H1 (cell line): ENCODE data around the gene MGAT5. TPM values are rescaled to one million over a fixed set of nuclear protein-coding genes. Genes with fewer than 3 reads are reported as not detected.

Source experiments
- CTCF ChIA-PET: fragments of 300-600 bp; sonication (Branson Sonifier 250); formaldehyde crosslinking; loops from one replicate; lab custom pipeline; 2021; ENCODE audit not compliant: partially characterized antibody; lab: Charles Lee
- POLR2A ChIA-PET: fragments of 300-600 bp; sonication (Branson Sonifier 250); formaldehyde crosslinking; loops from one replicate; lab custom pipeline; 2021; ENCODE audit warnings: inconsistent platforms; ENCODE audit not compliant: partially characterized antibody; lab: Charles Lee
- DNase-seq, 2 experiments: peaks; one replicate each; pipeline versions ENCODE4 v3.0.0 to v3.0.0-alpha.2; 2010 to 2022; ENCODE audit warnings: low spot score in 2 of 2, low read depth in 1 of 2, mixed read lengths in 1 of 2
- FAIRE-seq: peaks from 2 replicates; lab custom pipeline; 2011; peaks lifted over from hg19 to GRCh38; lab: Jason Lieb, UNC
- H2AFZ ChIP-seq: 2 replicates; pipeline ENCODE4 v1.8.1; 2012; ENCODE audit warnings: low read length, inconsistent platforms
- H2AK5ac ChIP-seq: 2 replicates; pipeline ENCODE4 v1.6.1; 2013; ENCODE audit warnings: low read depth, low read length
- H2BK120ac ChIP-seq: replicated peaks from 2 replicates; pipeline ENCODE3; 2013; ENCODE audit warnings: low read depth, low read length, inconsistent platforms
- H2BK12ac ChIP-seq: 2 replicates; pipeline ENCODE4 v1.6.1; 2013; ENCODE audit warnings: low read depth, low read length
- H2BK15ac ChIP-seq: 2 replicates; pipeline ENCODE4 v1.6.1; 2013; ENCODE audit warnings: low read length
- H2BK20ac ChIP-seq: 2 replicates; pipeline ENCODE4 v1.6.1; 2013; ENCODE audit warnings: low read length
- H2BK5ac ChIP-seq: 2 replicates; pipeline ENCODE4 v1.6.1; 2013; ENCODE audit warnings: low read depth, low read length
- H3K14ac ChIP-seq: 2 replicates; pipeline ENCODE4 v1.6.1; 2013; ENCODE audit warnings: inconsistent platforms; ENCODE audit not compliant: insufficient read length
- H3K18ac ChIP-seq: 2 replicates; pipeline ENCODE4 v1.6.1; 2013; ENCODE audit warnings: low read length; ENCODE audit errors: extremely low read depth
- H3K23ac ChIP-seq: 2 replicates; pipeline ENCODE4 v1.6.1; 2013; ENCODE audit warnings: inconsistent platforms; ENCODE audit not compliant: insufficient read length
- H3K23me2 ChIP-seq: 2 replicates; pipeline ENCODE4 v1.6.1; 2013; ENCODE audit warnings: low read depth, low read length
- H3K27ac ChIP-seq: 2 replicates; pipeline ENCODE4 v1.6.1; 2011; ENCODE audit warnings: low read depth, low read length, inconsistent platforms
- H3K27me3 ChIP-seq, 4 experiments: replicated peaks in 1 of 4; 1 replicate in 1 of 4; 2 replicates in 3 of 4; pipeline versions ENCODE4 v1.6.1 to v1.8.1; 2011 to 2013; ENCODE audit warnings: low read length in 3 of 4, mild to moderate bottlenecking in 3 of 4, inconsistent platforms in 2 of 4, mixed read lengths in 2 of 4, moderate library complexity in 1 of 4; ENCODE audit not compliant: control insufficient read depth in 3 of 4, insufficient read depth in 3 of 4; ENCODE audit errors: extremely low read depth in 1 of 4
- H3K36me3 ChIP-seq, 4 experiments: 2 replicates each; pipeline versions ENCODE4 v1.6.1 to v1.8.1; 2011 to 2013; ENCODE audit warnings: mild to moderate bottlenecking in 4 of 4, low read length in 3 of 4, moderate library complexity in 2 of 4, control low read depth in 1 of 4, inconsistent platforms in 1 of 4; ENCODE audit not compliant: insufficient read depth in 4 of 4, control insufficient read depth in 2 of 4
- H3K4ac ChIP-seq: replicated peaks from 2 replicates; pipeline ENCODE3; 2013; ENCODE audit warnings: low read length, low read depth, mixed read lengths, inconsistent platforms; ENCODE audit not compliant: insufficient read length
- H3K4me1 ChIP-seq, 4 experiments: replicated peaks in 1 of 4; 1 replicate in 1 of 4; 2 replicates in 3 of 4; pipeline versions ENCODE4 v1.6.1 to v1.8.1; 2011 to 2013; ENCODE audit warnings: low read length in 3 of 4, inconsistent platforms in 2 of 4, mixed read lengths in 1 of 4; ENCODE audit not compliant: insufficient read depth in 4 of 4, control insufficient read depth in 3 of 4
- H3K4me2 ChIP-seq, 2 experiments: 2 replicates each; pipeline versions ENCODE4 v1.6.1 to v1.8.1; 2011 to 2013; ENCODE audit warnings: low read depth in 2 of 2, low read length in 2 of 2, control low read depth in 1 of 2, inconsistent platforms in 1 of 2, mild to moderate bottlenecking in 1 of 2; ENCODE audit not compliant: insufficient read depth in 1 of 2
- H3K4me3 ChIP-seq, 4 experiments: fragments of 200-600, 300-600 bp in 1 of 4; sonication (generic), shearing (Covaris generic), sonication (Bioruptor Twin) in 1 of 4; 2 replicates each; pipeline versions ENCODE4 v1.5.1 to v1.8.1; 2011 to 2016; ENCODE audit warnings: low read length in 4 of 4, low read depth in 3 of 4, control low read depth in 2 of 4, inconsistent platforms in 2 of 4, mild to moderate bottlenecking in 2 of 4, mixed read lengths in 1 of 4, moderate library complexity in 1 of 4; ENCODE audit not compliant: insufficient read depth in 2 of 4; ENCODE audit errors: extremely low read depth in 1 of 4
- H3K56ac ChIP-seq: replicated peaks from 2 replicates; pipeline ENCODE3; 2013; ENCODE audit warnings: low read depth, mild to moderate bottlenecking, mixed read lengths, low read length, inconsistent platforms; ENCODE audit not compliant: insufficient read length
- H3K79me1 ChIP-seq: 2 replicates; pipeline ENCODE4 v1.6.1; 2013; ENCODE audit warnings: low read depth, low read length, control low read depth
- H3K79me2 ChIP-seq, 2 experiments: 2 replicates each; pipeline versions ENCODE4 v1.6.1 to v1.8.1; 2012 to 2013; ENCODE audit warnings: low read length in 2 of 2, mild to moderate bottlenecking in 2 of 2, inconsistent platforms in 1 of 2; ENCODE audit not compliant: insufficient read depth in 2 of 2, control insufficient read depth in 1 of 2
- H3K9ac ChIP-seq, 4 experiments: replicated peaks in 1 of 4; 1 replicate in 1 of 4; 2 replicates in 3 of 4; pipeline versions ENCODE4 v1.6.1 to v1.8.1; 2011 to 2013; ENCODE audit warnings: low read depth in 3 of 4, low read length in 3 of 4, control low read depth in 2 of 4, mild to moderate bottlenecking in 2 of 4, moderate library complexity in 2 of 4, inconsistent platforms in 1 of 4; ENCODE audit errors: extremely low read depth in 1 of 4
- H3K9me3 ChIP-seq, 2 experiments: 2 replicates each; pipeline versions ENCODE4 v1.6.1 to v1.8.1; 2012 to 2013; ENCODE audit warnings: mild to moderate bottlenecking in 2 of 2, moderate library complexity in 2 of 2, control low read depth in 1 of 2, inconsistent platforms in 1 of 2, low read depth in 1 of 2, low read length in 1 of 2, mixed read lengths in 1 of 2; ENCODE audit not compliant: insufficient read depth in 2 of 2
- H4K20me1 ChIP-seq, 2 experiments: replicated peaks in 1 of 2; 2 replicates each; pipeline versions ENCODE3 to v1.8.1; 2011 to 2013; ENCODE audit warnings: inconsistent platforms in 2 of 2, low read length in 2 of 2, mild to moderate bottlenecking in 1 of 2; ENCODE audit not compliant: insufficient read depth in 2 of 2, control insufficient read depth in 1 of 2
- H4K5ac ChIP-seq: 2 replicates; pipeline ENCODE4 v1.6.1; 2013; ENCODE audit warnings: low read length, low read depth, mixed read lengths, inconsistent platforms; ENCODE audit not compliant: insufficient read length
- H4K8ac ChIP-seq: 2 replicates; pipeline ENCODE4 v1.8.0; 2013; ENCODE audit warnings: mild to moderate bottlenecking, moderate library complexity, low read length, inconsistent platforms; ENCODE audit not compliant: insufficient read depth; ENCODE audit errors: extremely low read depth
- H4K91ac ChIP-seq: replicated peaks from 2 replicates; pipeline ENCODE3; 2013; ENCODE audit warnings: low read length, mixed read lengths, inconsistent platforms; ENCODE audit not compliant: insufficient read length
- BACH1 ChIP-seq: IDR thresholded peaks from 2 replicates; pipeline ENCODE4 v1.6.1; 2012; ENCODE audit warnings: low read length, improper control_type of control experiment
- CTCF ChIP-seq, 3 experiments: IDR thresholded peaks; 1 replicate in 2 of 3; 2 replicates in 1 of 3; pipeline versions ENCODE4 v1.5.1 to v1.6.1; 2011; ENCODE audit warnings: low read length in 3 of 3, mild to moderate bottlenecking in 3 of 3, inconsistent platforms in 2 of 3, low read depth in 1 of 3, moderate library complexity in 1 of 3; ENCODE audit not compliant: insufficient read depth in 1 of 3; ENCODE audit errors: control extremely low read depth in 1 of 3
- HDAC6 ChIP-seq: IDR thresholded peaks from one replicate; pipeline ENCODE4 v1.7.1; 2012; ENCODE audit warnings: low read depth, mild to moderate bottlenecking, inconsistent platforms, low read length, moderate library complexity
- NRF1 ChIP-seq: IDR thresholded peaks from 2 replicates; pipeline ENCODE4 v1.6.1; 2011; ENCODE audit warnings: mild to moderate bottlenecking, low read depth, low read length, improper control_type of control experiment
- POLR2A ChIP-seq, 2 experiments: IDR thresholded peaks; 1 replicate in 1 of 2; 2 replicates in 1 of 2; pipeline ENCODE4 v1.6.1; 2011; ENCODE audit warnings: low read depth in 2 of 2, low read length in 2 of 2, mild to moderate bottlenecking in 2 of 2; ENCODE audit errors: control extremely low read depth in 1 of 2
- RBBP5 ChIP-seq: IDR thresholded peaks from 2 replicates; pipeline ENCODE4 v1.7.1; 2012; ENCODE audit warnings: low read depth, mild to moderate bottlenecking, inconsistent platforms, low read length, moderate library complexity, borderline replicate concordance
- SIN3A ChIP-seq, 2 experiments: IDR thresholded peaks in 1 of 2; conservative IDR thresholded peaks in 1 of 2; 2 replicates each; pipeline ENCODE4 v1.6.1; 2011 to 2012; ENCODE audit warnings: low read length in 2 of 2, improper control_type of control experiment in 1 of 2, low read depth in 1 of 2, mild to moderate bottlenecking in 1 of 2
- TEAD4 ChIP-seq: IDR thresholded peaks from 2 replicates; pipeline ENCODE4 v1.6.1; 2012; ENCODE audit warnings: low read depth, low read length, inconsistent platforms, mixed read lengths
- ZNF274 ChIP-seq: IDR thresholded peaks from 2 replicates; pipeline ENCODE4 v1.7.0; 2012; ENCODE audit warnings: low read length, borderline replicate concordance; ENCODE audit errors: extremely low read depth
- WGBS, 2 experiments: shearing (Covaris generic) in 1 of 2; methylation state at CpG; one replicate each; pipeline versions ENCODE4 v1.1.6 to v1.1.7; 2013 to 2015; ENCODE audit warnings: low lambda C conversion rate in 2 of 2, mixed read lengths in 2 of 2, inconsistent platforms in 1 of 2, low coverage in 1 of 2, missing lambda C conversion rate in 1 of 2; ENCODE audit not compliant: insufficient replicate concordance in 2 of 2, insufficient coverage in 1 of 2, insufficient read length in 1 of 2; ENCODE audit errors: extremely low coverage in 1 of 2, missing lambda C conversion rate in 1 of 2; 5-methylcytosine and 5-hydroxymethylcytosine counted together
- polyA plus RNA-seq, 7 experiments: library from polyadenylated mRNA; depleted of rRNA in 3 of 7; stranded (reverse) in 5 of 7; unstranded in 2 of 7; fragments of >200 nt in 5 of 7; fragments of 200-250 nt in 2 of 7; gene quantifications; 1 replicate in 5 of 7; 2 replicates in 1 of 7; 4 replicates in 1 of 7; pipeline versions ENCODE4 v1.2.1 to v1.2.3, GENCODE V29; 2011 to 2013; ENCODE audit warnings: missing spikeins in 2 of 7, mixed read lengths in 2 of 7
- total RNA-seq: library from RNA; stranded (reverse); fragmentation: NEBNext Ultra II Directional; extraction: Animal tissue kit (Norgen Biotek cat#: 25700); gene quantifications from 2 replicates; pipeline ENCODE4 v1.2.1, GENCODE V29; 2021

MGAT5 gene
- total and polyA plus RNA-seq, 2 of the 8 experiments (the other 6 are each of a cell fraction or from before 2014, with no cell fraction given) = 11.2 to 49.2 TPM

- no peaks in the 10 kb centered on the region for H3K23me2 ChIP-seq
- H3K27me3 ChIP-seq = no peaks in the 10 kb centered on the region
- peaks cover 0 to 5% (median 0%) of the 10 kb centered on the region in 4 experiments; a peak in 1 of 8 replicates for H3K36me3 ChIP-seq
- H4K5ac ChIP-seq = no peak overlapping the region
- no peak overlapping the region for H3K4me2 ChIP-seq
- no peak overlapping the region for H3K4ac ChIP-seq
- H2AK5ac ChIP-seq = no peak overlapping the region
- H3K4me3 ChIP-seq = no peak overlapping the region
- no peak overlapping the region for H2BK20ac ChIP-seq
- DNase-seq = peak; percentile 39 to 60
- no peak overlapping the region for H2BK15ac ChIP-seq
- H2BK12ac ChIP-seq = no peak overlapping the region
- H3K23ac ChIP-seq = no peak overlapping the region
- peak; percentile 55 for FAIRE-seq
- ChIA-PET POLR2A (interaction anchor here (1.4 kb wide), 1 partner anchor 9 kb away, joined by 3 read pairs; no protein-coding TSS in a partner anchor), CTCF (interaction anchor here (0.6 to 6.2 kb wide), 47 partner anchors 9 to 562 kb away, joined by 3 to 79 read pairs (median 4); no protein-coding TSS in a partner anchor)
- H4K8ac ChIP-seq = no peak overlapping the region
- no peaks in the 10 kb centered on the region for H3K79me1 ChIP-seq
- H3K56ac ChIP-seq = no peak overlapping the region
- peaks cover 0 to 2% of the 10 kb centered on the region in 2 experiments for H4K20me1 ChIP-seq
- H2BK5ac ChIP-seq = no peak overlapping the region
- H3K18ac ChIP-seq = no peak overlapping the region
- H4K91ac ChIP-seq = no peak overlapping the region
- H3K27ac ChIP-seq = no peak overlapping the region
- H3K9me3 ChIP-seq = no peaks in the 10 kb centered on the region
- 73% methylated on average over 8 of the region's 8 CpGs; no CpG with 5 or more reads in 1 of the 2 experiments for WGBS, 2 experiments
- H3K9ac ChIP-seq = no peak overlapping the region
- H3K79me2 ChIP-seq = no peaks in the 10 kb centered on the region
- H2BK120ac ChIP-seq = no peak overlapping the region
- H3K4me1 ChIP-seq = peaks cover 0 to 5% (median 0%) of the 10 kb centered on the region in 4 experiments; a peak in 1 of 7 replicates
- no peak overlapping the region for H3K14ac ChIP-seq
- H2AFZ ChIP-seq = no peak overlapping the region
- TF ChIP-seq NRF1 = no peak
- TF ChIP-seq TEAD4 = no peak
- TF ChIP-seq ZNF274 = no peak
- no peak for TF ChIP-seq BACH1
- TF ChIP-seq CTCF (IDR thresholded peaks at IDR 0.05; ENCODE audit: control extremely low read depth in 1 of 3, insufficient read depth in 1 of 3, low read depth in 1 of 3, low read length in 3 of 3) = peak; percentile 71 to 92 (median 73)
- 0 out of 4 replicates have a peak, but pooled peaks of 1 of the 2 experiments have one; percentile 21 for TF ChIP-seq SIN3A (conservative IDR thresholded peaks at IDR 0.05 in 1 of 2, IDR thresholded peaks at IDR 0.05 in 1 of 2; ENCODE audit: low read depth in 1 of 2, low read length in 2 of 2)
- TF ChIP-seq RBBP5 = no peak
- TF ChIP-seq HDAC6 = no peak
- no peak for TF ChIP-seq POLR2A (IDR thresholded peaks at IDR 0.05; ENCODE audit: control extremely low read depth in 1 of 2, low read depth in 2 of 2, low read length in 2 of 2)
These were observed 158.2 kb downstream of the MGAT5 start for GRCh38 chr2:134411828-134412638.
